Neural progenitor cell (in vitro differentiated cells): ENCODE data around the gene NUAK1. TPM values are rescaled to one million over a fixed set of nuclear protein-coding genes. Genes with fewer than 3 reads are reported as not detected.
A peak's percentile ranks its signal among the peaks of the same experiment; 100 is the strongest.

Experiments used
- DNase-seq: peaks from one replicate; pipeline ENCODE4 v3.0.0-alpha.2; 2016; ENCODE audit warnings: low spot score
- H2AFZ ChIP-seq: fragments of 200-600 bp; sonication (generic); replicated peaks from 2 replicates; pipeline ENCODE4 v1.6.1; 2016; ENCODE audit warnings: antibody characterized with exemption
- H3F3A ChIP-seq: fragments of 200-600 bp; sonication (generic); 2 replicates; pipeline ENCODE4 v1.6.1; 2016; ENCODE audit warnings: antibody characterized with exemption, low read depth
- H3K27ac ChIP-seq: fragments of 200-600 bp; sonication (generic); 2 replicates; pipeline ENCODE4 v1.5.1; 2016; ENCODE audit warnings: mild to moderate bottlenecking
- H3K27me3 ChIP-seq: fragments of 200-600 bp; sonication (generic); 2 replicates; pipeline ENCODE4 v1.6.1; 2016; ENCODE audit warnings: mild to moderate bottlenecking, moderate library complexity
- H3K36me3 ChIP-seq: fragments of 200-600 bp; sonication (generic); 2 replicates; pipeline ENCODE4 v1.5.1; 2016
- H3K4me1 ChIP-seq: fragments of 200-600 bp; sonication (generic); 2 replicates; pipeline ENCODE4 v1.6.1; 2016; ENCODE audit warnings: mixed run types
- H3K4me2 ChIP-seq: fragments of 200-600 bp; sonication (generic); 2 replicates; pipeline ENCODE4 v1.6.1; 2016
- H3K4me3 ChIP-seq: fragments of 200-600 bp; sonication (generic); 2 replicates; pipeline ENCODE4 v1.5.1; 2016
- H3K79me2 ChIP-seq: fragments of 200-600 bp; sonication (generic); 2 replicates; pipeline ENCODE4 v1.6.1; 2016; ENCODE audit warnings: low read depth
- H3K9ac ChIP-seq: fragments of 200-600 bp; sonication (generic); 2 replicates; pipeline ENCODE4 v1.6.1; 2016
- H3K9me3 ChIP-seq: fragments of 200-600 bp; sonication (generic); 2 replicates; pipeline ENCODE4 v1.5.1; 2016; ENCODE audit warnings: low read depth
- H4K20me1 ChIP-seq: fragments of 200-600 bp; sonication (generic); 2 replicates; pipeline ENCODE4 v1.6.1; 2016; ENCODE audit warnings: low read depth
- H3K27ac Mint-ChIP-seq: 3 replicates; pipeline ENCODE4 v1.8.0; 2021; ENCODE audit warnings: mixed read lengths
- H3K27me3 Mint-ChIP-seq: 2 replicates; pipeline ENCODE4 v1.8.0; 2022; ENCODE audit warnings: low read depth, mild to moderate bottlenecking, inconsistent platforms, moderate library complexity, mixed read lengths; ENCODE audit not compliant: insufficient read depth
- H3K36me3 Mint-ChIP-seq: 3 replicates; pipeline ENCODE4 v1.8.0; 2021; ENCODE audit warnings: mixed read lengths
- H3K4me1 Mint-ChIP-seq: 3 replicates; pipeline ENCODE4 v1.8.0; 2021; ENCODE audit warnings: mixed read lengths
- H3K4me3 Mint-ChIP-seq: 3 replicates; pipeline ENCODE4 v1.8.0; 2021; ENCODE audit warnings: mild to moderate bottlenecking, moderate library complexity, mixed read lengths
- H3K9me3 Mint-ChIP-seq: 3 replicates; pipeline ENCODE4 v1.8.0; 2020; ENCODE audit warnings: mixed read lengths
- CTCF ChIP-seq: fragments of 200-600 bp; sonication (generic); IDR thresholded peaks from 2 replicates; pipeline ENCODE4 v1.5.1; 2017; ENCODE audit warnings: antibody characterized with exemption, mild to moderate bottlenecking
- EZH2 ChIP-seq: fragments of 200-600 bp; sonication (generic); IDR thresholded peaks from 2 replicates; pipeline ENCODE4 v1.6.1; 2017; ENCODE audit warnings: antibody characterized with exemption, mild to moderate bottlenecking, moderate library complexity
- EZH2phosphoT487 ChIP-seq: fragments of 200-600 bp; sonication (generic); IDR thresholded peaks from 2 replicates; pipeline ENCODE4 v1.6.1; 2017; ENCODE audit warnings: antibody characterized with exemption
- total RNA-seq: library from RNA; depleted of rRNA; stranded (reverse); fragments of >200 nt; gene quantifications from 2 replicates; pipeline ENCODE4 v1.2.3, GENCODE V29; 2015; ENCODE audit warnings: low replicate concordance

Gene NUAK1
- total RNA-seq, 1 donor from 2014 or later: 18.8 TPM

GRCh38 chr12:106131676-106132075, 7.1 kb downstream of the NUAK1 start:
- Mint-ChIP-seq H3K27ac (no peak overlapping the region), H3K9me3 (no peaks in the 10 kb centered on the region), H3K36me3 (peaks cover 11% of the 10 kb centered on the region), H3K4me1 (peaks cover 96% of the 10 kb centered on the region), H3K4me3 (peak overlapping the region; percentile 68), H3K27me3 (peaks cover 2% of the 10 kb centered on the region)
- no peak for TF ChIP-seq CTCF
- H2AFZ ChIP-seq: no peak overlapping the region
- no peaks in the 10 kb centered on the region for H3K9me3 ChIP-seq
- DNase-seq: no peak
- H3K4me3 ChIP-seq: no peak overlapping the region
- peaks cover 7% of the 10 kb centered on the region for H3F3A ChIP-seq
- peak overlapping the region; percentile 13 for H3K4me2 ChIP-seq
- no peak overlapping the region for H3K9ac ChIP-seq
- H4K20me1 ChIP-seq: peaks cover 80% of the 10 kb centered on the region
- peaks cover 2% of the 10 kb centered on the region for H3K27me3 ChIP-seq
- H3K27ac ChIP-seq: no peak overlapping the region
- H3K79me2 ChIP-seq: peaks cover 68% of the 10 kb centered on the region
- no peaks in the 10 kb centered on the region for H3K36me3 ChIP-seq
- H3K4me1 ChIP-seq: peaks cover 44% of the 10 kb centered on the region

- Mint-ChIP-seq H3K27ac (no peak overlapping the region), H3K4me3 (peak overlapping the region; percentile 15), H3K27me3 (peaks cover 3% of the 10 kb centered on the region), H3K36me3 (peaks cover 14% of the 10 kb centered on the region), H3K9me3 (no peaks in the 10 kb centered on the region), H3K4me1 (peaks cover 95% of the 10 kb centered on the region)
- H3K79me2 ChIP-seq: peaks cover 66% of the 10 kb centered on the region
- H2AFZ ChIP-seq: no peak overlapping the region
- H3K4me1 ChIP-seq: peaks cover 38% of the 10 kb centered on the region
- H3K36me3 ChIP-seq: no peaks in the 10 kb centered on the region
- H3K27me3 ChIP-seq: no peaks in the 10 kb centered on the region
- H3K27ac ChIP-seq: no peak overlapping the region
- peaks cover 7% of the 10 kb centered on the region for H3F3A ChIP-seq
- no peak overlapping the region for H3K9ac ChIP-seq
- no peak for DNase-seq
- no peak overlapping the region for H3K4me2 ChIP-seq
- no peaks in the 10 kb centered on the region for H3K9me3 ChIP-seq
- no peak for TF ChIP-seq EZH2phosphoT487
- TF ChIP-seq EZH2: no peak
- TF ChIP-seq CTCF: no peak
- H4K20me1 ChIP-seq: peaks cover 75% of the 10 kb centered on the region
- H3K4me3 ChIP-seq: no peak overlapping the region
Measured at GRCh38 chr12:106130474-106131113, 8.2 kb downstream of the NUAK1 start.

GRCh38 chr12:106128585-106129328, 10.0 kb downstream of the NUAK1 start:
- peaks cover 22% of the 10 kb centered on the region for H3K4me1 ChIP-seq
- no peaks in the 10 kb centered on the region for H3K36me3 ChIP-seq
- no peak overlapping the region for H3K27ac ChIP-seq
- H4K20me1 ChIP-seq: peaks cover 68% of the 10 kb centered on the region
- Mint-ChIP-seq H3K27me3 (peaks cover 3% of the 10 kb centered on the region), H3K36me3 (peaks cover 16% of the 10 kb centered on the region), H3K4me1 (peaks cover 90% of the 10 kb centered on the region), H3K27ac (no peak overlapping the region), H3K9me3 (no peaks in the 10 kb centered on the region), H3K4me3 (no peak overlapping the region)
- TF ChIP-seq EZH2 (no peak), EZH2phosphoT487 (no peak), CTCF (no peak)
- H3K27me3 ChIP-seq: no peaks in the 10 kb centered on the region
- H3K4me3 ChIP-seq: no peak overlapping the region
- DNase-seq: no peak
- H3K9ac ChIP-seq: no peak overlapping the region
- peaks cover 56% of the 10 kb centered on the region for H3K79me2 ChIP-seq
- no peak overlapping the region for H2AFZ ChIP-seq
- peaks cover 7% of the 10 kb centered on the region for H3F3A ChIP-seq
- peak overlapping the region; percentile 6 for H3K4me2 ChIP-seq
- no peaks in the 10 kb centered on the region for H3K9me3 ChIP-seq
